HG02943 (cell line): ENCODE data around the gene PHACTR1.
"Not testable (repeated sequence)": the region's sequence is repeated elsewhere in the genome, so short reads cannot be mapped to it uniquely, and the experiment has no call there.

Experiments
- ATAC-seq: cut with Tn5 transposase; IDR thresholded peaks from one replicate; pipeline ENCODE4 v1.9.1; 2021; ENCODE audit warnings: mild to moderate bottlenecking, low read depth, moderate library complexity; ENCODE audit not compliant: unreplicated experiment

PHACTR1 gene

DNA sequence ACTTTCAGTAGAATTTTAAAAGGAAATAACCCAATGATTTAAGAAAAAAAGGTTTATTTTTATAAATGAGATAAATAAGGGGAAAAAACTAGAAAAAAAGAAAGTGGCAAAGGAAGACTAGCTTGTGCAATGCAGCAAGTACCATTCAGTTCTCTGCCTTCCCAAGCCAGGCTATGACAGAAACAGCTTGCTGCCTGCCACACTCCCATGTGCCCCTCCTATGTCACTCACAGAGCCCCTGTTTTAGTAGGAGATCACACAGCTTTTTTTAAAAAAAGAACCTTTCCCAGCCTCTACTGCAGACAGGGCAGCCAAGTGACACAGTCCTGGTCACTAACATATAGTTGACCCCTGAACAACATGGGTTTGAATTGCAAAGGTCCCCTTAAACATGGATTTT lies 598.2 kb downstream of the PHACTR1 start:
- ATAC-seq: no peak

DNA sequence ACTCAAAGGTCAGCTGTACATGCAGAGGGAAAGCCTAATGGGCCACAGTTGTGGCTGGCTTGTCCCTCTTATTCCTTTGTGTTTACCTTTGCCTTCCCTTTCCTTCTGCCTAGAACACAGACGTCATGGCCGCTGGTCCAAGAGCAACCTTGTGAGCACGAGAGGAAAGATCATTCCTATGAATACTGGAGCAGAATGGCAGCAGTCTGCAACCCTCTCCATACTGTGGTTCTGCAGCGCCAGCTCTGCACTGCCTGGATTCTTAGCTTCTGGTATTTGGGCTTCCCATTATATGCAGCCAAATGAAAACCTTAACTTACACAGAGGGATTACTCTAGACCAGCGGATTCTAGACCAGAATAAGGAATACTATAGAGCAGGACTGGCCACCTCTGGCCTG lies 599.3 kb downstream of the PHACTR1 start:
- no peak for ATAC-seq

DNA sequence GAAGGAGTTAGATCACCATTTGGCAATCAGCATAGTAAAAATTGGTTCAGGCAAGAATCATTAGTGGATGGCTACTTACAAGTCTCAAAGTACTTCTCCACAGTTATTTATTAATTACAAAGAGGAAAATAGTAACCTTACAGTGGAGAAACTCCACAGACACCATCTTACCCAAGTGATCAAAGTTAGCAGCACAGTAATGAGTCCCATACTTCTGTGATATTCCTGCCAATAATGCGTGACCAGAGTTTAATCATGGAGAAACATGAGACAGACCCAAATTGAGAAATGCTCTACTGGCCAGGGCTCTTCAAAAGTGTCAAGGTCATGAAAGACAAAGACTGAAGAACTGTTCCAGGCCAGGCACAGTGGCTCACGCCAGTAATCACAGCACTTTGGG lies 602.3 kb downstream of the PHACTR1 start:
- ATAC-seq: no peak

DNA sequence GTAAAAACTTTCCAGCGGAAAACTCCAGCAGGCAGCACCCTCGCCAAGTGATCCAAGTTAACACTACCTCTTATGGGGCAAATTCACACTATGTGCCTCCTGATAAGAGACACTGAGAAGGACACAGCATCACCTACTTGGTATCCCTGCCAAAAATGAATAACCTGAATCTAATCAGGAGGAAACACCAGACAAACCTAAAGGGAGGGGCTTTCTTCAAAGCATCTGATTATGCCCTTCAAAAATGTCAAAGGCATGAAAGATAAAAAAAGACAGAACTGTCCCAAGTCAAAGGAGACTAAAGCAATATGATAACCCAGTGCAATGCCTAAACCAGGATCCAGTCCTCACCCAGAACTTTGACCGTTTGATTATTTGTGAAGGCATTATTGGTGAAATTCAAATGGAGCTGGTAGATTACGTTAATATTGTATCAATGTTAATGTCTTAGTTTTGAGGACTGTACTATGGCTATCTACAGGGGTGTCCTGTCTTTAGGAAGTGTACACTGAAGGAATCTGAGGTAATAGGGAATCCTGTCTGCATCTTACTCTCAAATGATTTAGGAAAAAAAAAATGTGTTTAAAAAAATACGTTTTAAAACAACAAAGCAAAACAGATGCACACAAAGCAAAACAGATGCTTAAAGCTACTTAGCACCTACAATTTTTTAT lies 603.5 kb downstream of the PHACTR1 start:
- no peak for ATAC-seq

DNA sequence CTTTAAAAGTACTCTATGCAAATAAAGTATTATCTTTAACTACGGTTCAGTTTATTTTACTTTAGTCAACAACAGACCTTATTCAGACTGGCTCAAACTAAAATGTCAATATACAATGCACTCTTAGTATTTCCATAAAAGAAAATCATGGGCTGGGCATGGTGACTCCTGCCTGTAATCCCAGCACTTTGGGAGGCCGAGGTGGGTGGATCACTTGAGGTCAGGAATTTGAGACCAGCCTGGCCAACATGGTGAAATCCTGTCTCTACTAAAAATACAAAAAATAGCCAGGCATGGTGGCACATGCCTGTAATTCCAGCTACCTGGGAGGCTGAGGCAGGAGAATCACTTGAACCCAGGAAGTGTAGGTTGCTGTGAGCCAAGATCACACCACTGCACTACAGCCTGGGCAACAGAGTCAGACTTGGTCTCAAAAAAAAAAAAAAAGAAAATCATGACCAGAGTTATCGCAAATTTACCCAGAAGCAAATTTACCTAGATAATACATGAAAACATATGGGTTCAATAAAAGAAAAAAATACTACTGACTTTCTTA lies 609.5 kb downstream of the PHACTR1 start:
- not testable (repeated sequence) for ATAC-seq

DNA sequence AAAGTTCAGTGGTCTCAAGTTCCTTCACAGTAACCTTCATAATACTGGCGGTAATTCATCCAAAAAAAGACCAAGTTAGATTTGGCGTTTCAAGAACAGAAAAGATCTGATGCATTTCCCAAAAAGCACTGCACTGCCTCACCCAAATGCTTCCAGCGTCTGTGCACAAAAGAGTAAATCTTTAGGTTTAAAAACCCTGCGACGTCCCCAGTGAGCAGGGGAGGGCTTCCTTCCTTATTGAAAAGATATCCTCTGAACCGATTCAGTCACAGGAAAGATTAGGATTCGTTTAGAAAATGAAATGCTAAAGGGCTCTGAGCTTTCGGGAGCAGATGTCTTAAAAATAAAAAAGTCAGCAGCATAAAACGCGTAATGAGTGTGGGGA lies 611.1 kb downstream of the PHACTR1 start:
- no peak for ATAC-seq

DNA sequence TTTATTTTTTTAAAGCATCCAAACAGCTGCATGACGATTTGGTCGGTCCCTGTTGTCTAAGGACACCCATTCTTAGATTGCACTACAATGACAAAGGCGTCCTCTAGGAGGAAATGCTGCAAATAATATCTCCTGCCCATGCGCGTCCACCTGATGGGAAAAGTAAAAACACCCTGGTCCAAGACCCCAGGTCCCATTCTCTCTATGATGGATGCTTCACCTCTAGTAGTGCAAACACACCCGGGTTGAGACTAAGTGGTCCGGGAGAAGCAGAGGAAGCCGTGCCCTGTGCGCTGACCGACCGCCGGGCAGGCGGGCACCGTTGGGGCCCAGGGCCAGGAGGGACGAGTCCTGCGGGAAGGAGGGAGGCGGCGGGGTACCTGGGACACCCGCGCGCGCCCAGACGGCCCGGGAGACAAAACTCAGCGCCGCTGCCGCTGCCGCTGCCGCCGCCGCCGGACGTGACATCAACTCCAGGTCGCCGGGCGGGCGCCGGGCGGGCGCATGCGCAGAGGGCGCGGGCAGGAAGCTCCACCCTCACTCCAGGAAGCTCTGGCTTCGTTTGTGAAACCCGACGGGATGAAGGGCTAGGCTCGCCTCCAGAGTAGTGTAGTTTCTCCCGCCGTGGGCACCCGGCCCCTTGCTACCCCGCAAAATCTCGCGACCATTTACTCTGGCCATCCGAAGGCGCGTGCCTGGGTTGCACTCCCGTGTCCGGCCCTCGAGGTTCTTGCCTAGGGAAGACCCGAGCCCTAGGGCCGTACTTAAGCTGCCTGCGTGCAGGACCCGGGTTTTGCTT lies 611.7 kb downstream of the PHACTR1 start, which contains the start of gene TBC1D7:
Gene TBC1D7 (minus strand): TSS at position 462 of the 799 bp plus-strand sequence. CDS start 1,639 bp downstream, outside the sequence.
- ATAC-seq: peak; percentile 84

DNA sequence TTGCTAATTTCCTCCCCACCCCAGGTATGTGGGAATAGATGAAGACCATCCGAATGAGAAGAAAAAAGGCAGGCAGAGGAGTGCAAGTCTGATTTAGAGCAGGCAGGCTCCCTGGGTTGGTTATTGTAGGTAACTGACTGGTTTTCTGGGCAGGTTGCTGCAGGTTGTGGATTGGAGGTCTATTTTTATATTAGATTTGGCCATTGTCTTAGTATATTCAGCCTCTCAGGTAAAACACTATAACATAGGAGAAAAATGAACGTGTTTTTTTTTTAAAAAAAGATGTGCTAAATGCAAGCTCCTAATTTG lies 612.3 kb downstream of the PHACTR1 start:
- ATAC-seq: no peak

DNA sequence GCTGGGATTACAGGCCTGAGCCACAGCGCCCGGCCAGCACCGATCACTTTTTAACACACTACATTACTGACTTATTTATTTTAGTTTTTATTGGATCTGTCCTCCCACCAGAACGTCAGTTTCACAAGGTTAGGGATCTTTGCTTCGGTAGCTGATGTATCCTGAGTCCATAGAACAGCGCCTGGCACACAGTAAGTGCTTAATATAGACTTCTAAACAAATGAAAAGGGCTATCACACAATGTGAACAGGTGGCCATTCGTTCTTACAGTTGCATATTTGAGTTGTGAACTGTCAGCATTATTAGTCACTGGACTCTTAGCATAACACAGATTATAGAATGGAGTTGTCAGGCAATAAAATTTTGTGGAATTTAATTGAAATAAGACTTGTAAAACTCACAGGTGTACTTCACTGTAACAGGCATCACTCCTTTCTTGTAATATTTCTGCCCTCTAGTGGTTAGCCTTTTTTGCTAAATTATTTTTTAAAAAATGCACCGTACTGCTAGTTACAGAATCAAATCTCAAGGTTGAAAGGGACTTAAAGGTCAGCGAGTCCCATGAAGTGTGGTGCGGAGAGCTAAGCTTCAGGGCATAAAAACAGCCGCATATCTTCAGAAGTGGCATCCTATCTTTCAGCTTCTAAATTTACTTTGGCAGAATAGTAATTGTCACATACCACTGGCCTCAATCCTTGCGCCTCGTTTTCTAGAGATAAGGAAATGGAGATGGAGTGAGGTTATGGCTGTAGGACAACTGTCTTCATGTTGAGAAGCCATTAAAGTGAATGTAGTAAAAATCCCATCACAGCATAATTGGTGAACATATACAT lies 615.2 kb downstream of the PHACTR1 start:
- no peak for ATAC-seq

DNA sequence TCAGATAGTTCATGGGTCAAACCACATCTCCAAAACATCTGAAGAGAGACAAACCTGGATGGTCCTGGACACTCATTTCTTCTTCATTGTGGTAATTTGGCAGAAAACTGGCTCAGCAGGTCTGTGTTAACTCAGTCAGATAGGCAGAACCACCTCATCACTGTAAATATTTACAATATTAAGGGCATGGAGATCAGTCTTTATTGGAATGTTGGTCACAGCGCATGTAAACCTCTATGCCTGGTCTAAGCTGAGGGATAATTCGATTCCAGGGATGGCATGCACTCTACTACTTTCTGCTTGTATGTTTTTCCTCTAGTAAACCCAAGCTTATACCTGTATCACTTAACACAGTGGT lies 615.8 kb downstream of the PHACTR1 start:
- no peak for ATAC-seq

DNA sequence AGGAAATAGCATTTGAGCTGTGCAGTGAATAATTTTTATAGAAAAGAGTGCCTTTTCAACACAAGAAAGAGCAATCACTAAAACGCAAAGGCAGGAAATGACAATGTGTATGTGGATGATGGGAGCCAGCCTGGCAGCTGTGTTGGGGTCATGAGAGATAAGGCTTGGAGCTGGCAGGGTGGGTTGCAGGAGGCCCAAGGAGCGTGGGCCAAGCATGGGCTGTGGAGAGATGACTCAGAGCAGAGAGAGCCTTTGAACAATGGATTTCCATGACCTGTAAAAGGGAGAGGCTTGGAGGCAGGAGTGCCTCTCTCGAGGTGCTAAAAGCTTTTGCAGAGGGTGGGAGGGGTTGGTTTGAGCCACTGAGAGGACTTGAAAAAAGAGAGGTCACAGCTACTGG lies 618.4 kb downstream of the PHACTR1 start:
- ATAC-seq: no peak

DNA sequence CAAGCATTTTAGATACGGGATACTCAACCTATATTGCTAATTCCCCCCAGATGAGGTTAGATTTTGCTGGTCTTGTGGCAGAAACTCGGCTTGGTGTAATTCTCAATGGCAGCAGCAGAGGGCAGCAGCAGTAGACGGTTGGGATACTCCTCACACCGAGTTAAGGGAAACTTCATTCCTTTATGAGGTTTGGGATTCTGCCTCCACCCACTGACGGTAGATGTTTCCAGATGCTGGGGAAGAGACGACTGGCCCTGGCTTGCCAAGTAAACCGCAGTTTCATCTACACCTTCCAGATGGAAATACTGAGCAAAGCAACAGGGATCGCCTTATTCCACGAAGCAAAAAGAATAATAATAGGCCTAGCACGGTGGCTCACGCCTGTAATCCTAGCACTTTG lies 620.0 kb downstream of the PHACTR1 start:
- ATAC-seq: no peak

DNA sequence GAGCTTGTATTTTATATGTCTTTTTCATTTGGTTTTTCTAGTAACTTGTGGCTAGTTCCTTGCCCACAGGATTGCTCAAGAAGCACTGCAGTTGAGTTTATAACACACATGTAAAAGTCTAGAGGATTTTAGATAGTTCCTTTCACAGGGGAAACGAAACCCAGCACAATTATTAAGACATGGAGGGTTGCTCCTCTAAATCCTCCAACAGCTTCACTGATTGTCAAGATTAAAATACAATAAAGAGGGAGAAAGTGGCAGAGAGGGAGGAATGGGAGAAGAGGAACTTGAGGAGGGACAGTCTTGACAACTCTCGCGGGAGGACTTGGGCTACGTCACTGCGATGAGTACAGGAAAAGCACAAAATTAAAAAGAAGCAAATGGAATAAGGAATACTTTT lies 621.5 kb downstream of the PHACTR1 start:
- ATAC-seq: no peak
